RCC 7860 (cell line): ENCODE measurements around the gene FBXO41.
"Not testable (repeated sequence)": the region's sequence is repeated elsewhere in the genome, so short reads cannot be mapped to it uniquely, and the experiment has no call there.

Experiments used
- DNase-seq: peaks from one replicate; pipeline ENCODE4 v3.0.0-alpha.2; 2015; ENCODE audit warnings: low spot score
- FAIRE-seq: peaks from 2 replicates; lab custom pipeline; 2012; peaks lifted over from hg19 to GRCh38; lab: Jason Lieb, UNC

The FBXO41 gene

GRCh38 chr2:73263540-73264331 is 20.5 kb downstream of the FBXO41 start:
- DNase-seq (no peak), FAIRE-seq (no peak)

- not testable (repeated sequence) for FAIRE-seq, DNase-seq
These were observed 21.4 kb downstream of the FBXO41 start for GRCh38 chr2:73262691-73263429.

GRCh38 chr2:73262108-73262651 is 22.1 kb downstream of the FBXO41 start:
- DNase-seq (no peak), FAIRE-seq (no peak)

GRCh38 chr2:73260338-73260984 is 23.8 kb downstream of the FBXO41 start:
- no peak for DNase-seq
- FAIRE-seq: no peak

- no peak for DNase-seq
- FAIRE-seq: no peak
These were observed 24.5 kb downstream of the FBXO41 start for GRCh38 chr2:73259704-73260337.

- DNase-seq: no peak
- FAIRE-seq: no peak
These were observed 25.0 kb downstream of the FBXO41 start for GRCh38 chr2:73259276-73259675.

GRCh38 chr2:73258913-73259215 is 25.4 kb downstream of the FBXO41 start:
- FAIRE-seq (no peak), DNase-seq (no peak)

GRCh38 chr2:73258186-73258912 is 25.9 kb downstream of the FBXO41 start:
- FAIRE-seq: no peak
- no peak for DNase-seq

- no peak for DNase-seq
- no peak for FAIRE-seq
These were observed 26.7 kb downstream of the FBXO41 start for GRCh38 chr2:73257425-73258125.

- FAIRE-seq: no peak
- no peak for DNase-seq
These were observed 27.3 kb downstream of the FBXO41 start for GRCh38 chr2:73257021-73257420.

GRCh38 chr2:73256618-73256922 is 27.7 kb downstream of the FBXO41 start:
- DNase-seq: no peak
- FAIRE-seq: no peak

- FAIRE-seq: no peak
- DNase-seq: no peak
These were observed 28.2 kb downstream of the FBXO41 start for GRCh38 chr2:73255907-73256617.

- FAIRE-seq (no peak), DNase-seq (no peak)
These were observed 29.2 kb downstream of the FBXO41 start for GRCh38 chr2:73255007-73255644.

GRCh38 chr2:73254343-73255006 is 29.8 kb downstream of the FBXO41 start:
- DNase-seq (no peak), FAIRE-seq (no peak)

- DNase-seq: no peak
- no peak for FAIRE-seq
These were observed 30.4 kb downstream of the FBXO41 start for GRCh38 chr2:73253901-73254300.

GRCh38 chr2:73253400-73253799 is 30.9 kb downstream of the FBXO41 start:
- FAIRE-seq (no peak), DNase-seq (no peak)

GRCh38 chr2:73252238-73253027 is 31.8 kb downstream of the FBXO41 start:
- DNase-seq: no peak
- no peak for FAIRE-seq
